ENCODE data around the gene MRPL18. TPM values are rescaled to one million over a fixed set of nuclear protein-coding genes. Genes with fewer than 3 reads are reported as not detected.
"Not testable (repeated sequence)": the region's sequence is repeated elsewhere in the genome, so short reads cannot be mapped to it uniquely, and the experiment has no call there.

Gene MRPL18
- total RNA-seq, 2 donors from 2014 or later = 95.2 to 97.4 TPM

DNA sequence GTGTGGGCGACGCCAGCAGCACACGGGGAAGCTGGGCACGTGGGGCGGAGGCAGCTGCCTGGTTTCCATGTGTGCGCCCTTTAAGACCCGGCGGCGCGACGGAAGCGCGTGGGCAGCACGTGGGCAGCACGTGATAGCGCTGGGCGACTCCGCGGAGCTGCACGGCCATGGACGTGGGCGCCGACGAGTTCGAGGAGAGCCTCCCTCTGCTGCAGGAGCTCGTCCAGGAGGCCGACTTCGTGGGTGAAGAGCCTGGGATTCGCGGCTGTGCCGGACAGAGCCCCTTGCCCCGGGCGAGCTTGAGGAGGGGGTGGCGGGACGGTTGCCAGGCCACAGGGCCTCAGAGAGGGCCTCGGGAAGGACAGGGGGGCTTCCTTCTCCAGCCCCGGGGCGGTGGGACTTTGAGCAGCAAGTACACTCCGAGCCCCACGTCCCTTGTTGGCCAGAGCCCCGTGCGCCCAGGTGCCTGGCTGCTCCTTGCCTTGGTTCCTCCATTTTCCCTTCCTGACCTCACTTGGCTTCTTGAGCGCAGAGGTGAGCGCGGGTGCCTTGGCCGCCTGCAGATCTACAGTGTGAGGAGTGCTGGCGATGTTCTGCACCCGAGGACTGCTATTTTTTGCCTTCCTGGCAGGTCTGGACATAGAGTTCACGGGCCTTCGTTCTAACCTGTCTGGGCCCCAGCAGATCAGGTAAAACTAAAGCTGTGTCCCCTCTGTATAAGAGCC is 10.0 kb downstream of the MRPL18 start, which contains the start of gene PNLDC1:
Gene PNLDC1 (plus strand): TSS at position 136 of the 725 bp plus-strand sequence. CDS start 32 bp downstream, at position 168.
- H3K36me3 Mint-ChIP-seq = peaks cover 0 to 12% of the 10 kb centered on the region in 2 donors

DNA sequence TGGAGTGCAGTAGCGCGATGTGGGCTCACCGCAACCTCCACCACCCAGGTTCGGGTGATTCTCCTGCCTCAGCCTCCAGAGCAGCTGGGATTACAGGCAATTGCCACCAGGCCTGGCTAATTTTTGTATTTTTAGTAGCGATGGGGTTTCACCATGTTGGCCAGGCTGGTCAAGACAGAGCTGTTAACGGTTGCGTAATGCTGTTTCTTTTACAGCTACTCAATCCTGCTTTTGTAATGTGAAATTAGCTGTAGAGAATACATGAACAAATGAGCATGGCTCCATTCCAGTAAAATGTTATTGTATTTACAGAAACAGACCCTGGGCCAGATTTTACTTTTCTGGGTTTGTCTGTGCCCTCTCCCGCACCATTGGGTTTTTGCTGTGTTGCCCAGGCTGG is 11.7 kb downstream of the MRPL18 start:
- Mint-ChIP-seq H3K9me3 (no peaks in the 10 kb centered on the region), H3K36me3 (peaks cover 0 to 12% of the 10 kb centered on the region in 2 donors), H3K27ac (no peak overlapping the region)
- DNase-seq (ENCODE audit: low spot score in 2 of 2) (no peak), ATAC-seq (no peak)

More for the DNA sequence above, 10.0 kb downstream of the MRPL18 start, which contains the start of gene PNLDC1:
- no peak for DNase-seq (ENCODE audit: low spot score in 2 of 2)
- Mint-ChIP-seq H3K9me3 (no peaks in the 10 kb centered on the region), H3K27ac (peak within 1 kb of the TSS in 1 of 2 donors; percentile 25)
- ATAC-seq = no peak

DNA sequence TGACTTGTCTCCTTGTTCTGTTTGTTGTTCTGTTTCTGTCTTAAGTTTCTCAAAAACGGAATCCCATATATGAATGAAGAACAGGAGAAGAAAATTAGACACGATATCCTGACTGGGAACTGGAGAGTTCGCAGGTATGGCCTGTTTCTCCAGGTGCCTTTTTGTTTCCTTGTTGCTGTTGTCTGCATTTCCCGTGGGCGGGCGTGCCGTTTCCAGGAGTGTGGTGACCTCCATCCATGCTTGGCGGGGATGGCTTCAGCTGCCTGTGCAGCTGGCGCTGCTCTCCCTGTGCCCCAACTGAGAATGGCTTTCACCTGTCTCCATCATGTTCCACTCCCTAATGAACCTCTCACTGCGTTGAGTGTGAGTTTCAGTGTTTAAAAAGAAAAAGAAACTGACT is 14.2 kb downstream of the MRPL18 start:
- DNase-seq (ENCODE audit: low spot score in 2 of 2) = no peak
- no peak for ATAC-seq
- H3K27ac Mint-ChIP-seq = peak overlapping the region in 1 of 2 donors; percentile 55
- H3K9me3 Mint-ChIP-seq = no peaks in the 10 kb centered on the region
- H3K36me3 Mint-ChIP-seq = no peaks in the 10 kb centered on the region

DNA sequence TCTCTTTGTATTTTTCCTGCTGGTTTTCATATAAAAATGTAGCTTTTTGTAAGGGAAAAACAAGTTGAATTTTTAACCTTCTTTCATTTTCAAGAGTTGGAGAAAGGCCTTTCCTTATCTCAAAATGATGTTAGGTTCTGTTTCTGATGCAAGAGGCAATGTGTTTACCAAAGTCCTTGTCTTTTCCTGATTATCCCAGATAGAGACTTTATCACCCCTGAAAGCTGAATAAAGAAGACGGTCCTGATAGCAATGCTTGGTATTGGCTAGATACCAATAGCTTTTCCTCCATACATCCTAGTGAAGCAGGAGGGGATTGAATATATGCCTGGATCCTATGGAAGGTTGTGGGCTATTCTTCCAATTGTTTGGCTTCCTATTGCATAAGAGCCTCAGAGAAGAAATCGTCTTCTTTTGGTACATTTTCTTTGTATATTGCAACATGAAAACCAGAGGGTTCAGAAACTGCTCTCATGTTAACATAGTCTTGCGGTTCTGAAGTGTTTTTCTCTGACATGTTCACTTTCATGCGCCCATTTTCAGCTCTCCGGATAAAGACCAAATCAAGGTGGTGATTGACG is 15.3 kb downstream of the MRPL18 start:
- DNase-seq (ENCODE audit: low spot score in 2 of 2) = no peak
- H3K36me3 Mint-ChIP-seq = no peaks in the 10 kb centered on the region
- H3K9me3 Mint-ChIP-seq = no peaks in the 10 kb centered on the region
- no peak overlapping the region for H3K27ac Mint-ChIP-seq
- no peak for ATAC-seq

DNA sequence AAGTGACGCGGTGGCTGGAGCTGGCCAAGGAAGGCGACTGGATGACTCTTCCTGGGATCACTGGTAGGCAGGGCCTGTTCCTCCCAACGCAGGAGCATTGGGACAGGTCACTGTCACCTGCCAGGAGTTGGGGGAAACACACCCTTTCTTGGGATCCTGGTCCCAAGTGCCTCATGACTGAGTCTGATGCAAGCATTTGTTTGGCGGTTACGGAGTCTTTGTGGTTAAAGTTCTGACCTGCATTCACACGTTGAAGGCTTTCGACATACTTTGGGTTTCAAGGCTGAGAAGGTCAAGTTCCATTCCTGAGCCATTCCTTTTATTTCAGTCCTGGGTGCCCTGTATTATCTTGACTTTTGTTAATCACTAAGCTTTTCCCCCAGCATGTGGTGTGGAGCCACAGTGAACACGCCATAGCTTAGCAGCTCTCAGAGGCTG is 15.8 kb downstream of the MRPL18 start:
- H3K36me3 Mint-ChIP-seq = no peaks in the 10 kb centered on the region
- H3K27ac Mint-ChIP-seq = no peak overlapping the region
- H3K9me3 Mint-ChIP-seq = no peaks in the 10 kb centered on the region
- ATAC-seq (no peak), DNase-seq (ENCODE audit: low spot score in 2 of 2) (no peak)

DNA sequence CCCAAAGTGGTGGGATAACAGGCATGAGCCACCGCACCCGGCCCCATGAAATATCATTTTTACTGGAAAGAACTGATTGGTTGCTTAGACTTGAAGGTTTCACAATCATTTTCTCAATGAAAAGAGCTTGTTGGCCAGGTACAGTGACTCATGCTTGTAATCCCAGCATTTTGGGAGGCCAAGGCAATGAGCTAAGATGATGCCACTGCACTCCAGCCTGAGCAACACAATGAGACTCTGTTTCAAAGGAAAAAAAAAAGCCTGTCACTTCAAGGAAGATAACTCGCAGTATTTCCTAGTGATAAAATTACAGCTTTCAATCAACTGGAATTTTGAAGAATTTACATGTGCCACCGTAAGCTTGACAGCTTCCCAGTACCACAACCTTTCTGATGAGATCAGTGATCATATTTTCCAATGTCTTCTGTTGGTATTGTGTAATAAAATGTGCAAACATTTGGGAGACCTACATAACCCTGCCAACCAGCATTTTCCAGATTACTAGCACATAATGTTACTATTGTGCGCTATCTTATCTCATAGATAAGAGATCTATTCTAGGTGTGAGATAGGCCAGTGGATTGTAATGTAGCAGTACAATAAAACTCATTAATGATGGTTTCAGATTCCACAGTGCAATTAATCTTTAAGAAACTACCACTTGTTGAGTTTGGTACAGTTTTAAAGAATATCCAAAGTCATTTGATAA is 17.0 kb downstream of the MRPL18 start:
- no peak overlapping the region for H3K27ac Mint-ChIP-seq
- no peaks in the 10 kb centered on the region for H3K36me3 Mint-ChIP-seq
- DNase-seq (ENCODE audit: low spot score in 2 of 2) (no peak), ATAC-seq (no peak)
- no peaks in the 10 kb centered on the region for H3K9me3 Mint-ChIP-seq

DNA sequence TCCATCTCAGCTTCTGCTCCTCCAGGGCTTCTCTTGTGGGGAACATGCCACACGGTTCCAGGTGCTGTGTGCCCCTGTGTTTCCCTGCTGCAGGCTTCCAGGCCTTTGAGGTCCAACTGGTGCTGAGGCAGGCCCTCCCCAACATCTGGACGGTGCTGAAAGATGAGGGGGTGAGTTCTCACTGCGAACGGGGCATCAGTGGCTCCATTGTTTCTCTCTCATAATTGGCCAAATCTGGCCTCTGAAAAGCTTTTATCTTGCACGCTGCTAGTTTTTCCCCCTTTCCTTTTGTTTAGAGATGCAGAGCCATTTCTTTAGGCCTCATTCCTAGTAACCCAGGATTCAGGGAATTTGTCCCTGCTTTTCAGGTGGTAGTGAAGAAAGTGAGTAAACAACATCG is 18.4 kb downstream of the MRPL18 start:
- DNase-seq (ENCODE audit: low spot score in 2 of 2) (no peak), ATAC-seq (no peak)
- Mint-ChIP-seq H3K27ac (peak overlapping the region in 1 of 2 donors; percentile 16), H3K9me3 (no peaks in the 10 kb centered on the region), H3K36me3 (no peaks in the 10 kb centered on the region)

DNA sequence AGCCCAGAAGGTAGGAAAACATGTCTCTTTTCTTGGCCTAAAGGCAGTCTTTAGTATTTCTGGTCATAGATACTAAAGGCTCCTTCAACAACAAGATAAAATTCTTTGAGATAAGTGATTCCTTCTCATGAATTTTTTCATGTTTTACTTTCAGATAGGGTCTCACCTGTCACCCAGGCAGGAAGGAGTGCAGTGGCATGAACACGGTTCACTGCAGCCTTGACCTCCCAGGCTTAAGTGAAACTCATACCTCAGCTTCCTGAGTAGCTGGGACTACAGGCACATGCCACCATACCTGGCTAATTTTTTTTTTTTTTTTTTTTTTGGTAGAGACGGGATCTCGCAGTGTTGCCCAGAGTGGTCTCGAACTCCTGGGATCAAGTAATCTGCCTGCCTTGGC is 18.9 kb downstream of the MRPL18 start:
- ATAC-seq = no peak
- H3K27ac Mint-ChIP-seq = no peak overlapping the region
- H3K36me3 Mint-ChIP-seq = no peaks in the 10 kb centered on the region
- no peak for DNase-seq (ENCODE audit: low spot score in 2 of 2)
- no peaks in the 10 kb centered on the region for H3K9me3 Mint-ChIP-seq

DNA sequence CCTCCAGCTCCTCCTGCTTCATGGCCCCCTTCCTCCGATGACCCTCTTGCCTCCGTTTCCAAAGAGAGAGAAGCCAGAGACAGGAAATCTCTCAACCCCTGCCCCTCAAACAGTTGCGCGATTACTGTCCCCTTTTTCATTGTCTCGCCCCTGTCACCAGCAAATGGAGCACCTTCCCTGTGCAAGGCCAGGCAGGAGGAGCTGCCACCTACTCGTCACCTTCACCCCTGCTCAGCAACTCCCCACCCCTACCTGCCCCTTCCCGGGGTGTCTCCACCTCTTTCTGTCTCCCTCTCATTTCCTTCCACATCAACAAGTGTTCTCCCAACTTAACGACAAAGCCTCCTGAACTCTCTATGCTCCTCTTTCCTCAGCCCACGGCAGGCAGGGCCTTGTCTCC is 23.5 kb downstream of the MRPL18 start:
- Mint-ChIP-seq H3K27ac (no peak overlapping the region), H3K36me3 (no peaks in the 10 kb centered on the region), H3K9me3 (no peaks in the 10 kb centered on the region)
- no peak for ATAC-seq
- DNase-seq (ENCODE audit: low spot score in 2 of 2) = no peak

DNA sequence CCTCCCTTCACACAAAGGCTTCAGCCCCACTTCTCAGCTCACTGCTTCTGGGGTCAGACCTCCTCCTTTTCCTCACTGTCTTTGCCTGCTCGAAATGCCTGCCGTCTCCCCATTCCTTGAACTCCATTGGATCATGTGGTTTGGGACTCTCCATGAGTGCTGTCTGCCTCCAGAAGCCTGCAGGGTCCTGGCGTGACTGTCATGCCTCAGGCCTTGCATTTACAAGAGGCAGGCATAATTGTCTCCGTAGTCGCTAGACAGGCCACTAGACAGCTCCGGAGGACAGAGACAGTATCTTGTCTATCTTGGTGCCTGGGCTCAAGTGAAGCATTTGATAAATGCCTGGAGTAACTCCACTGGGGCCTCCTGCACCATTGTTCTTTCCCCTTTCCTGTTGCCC is 25.1 kb downstream of the MRPL18 start:
- DNase-seq (ENCODE audit: low spot score in 2 of 2) (no peak), ATAC-seq (no peak)
- no peaks in the 10 kb centered on the region for H3K9me3 Mint-ChIP-seq
- no peaks in the 10 kb centered on the region for H3K36me3 Mint-ChIP-seq
- H3K27ac Mint-ChIP-seq = peak overlapping the region in 1 of 2 donors; percentile 61

DNA sequence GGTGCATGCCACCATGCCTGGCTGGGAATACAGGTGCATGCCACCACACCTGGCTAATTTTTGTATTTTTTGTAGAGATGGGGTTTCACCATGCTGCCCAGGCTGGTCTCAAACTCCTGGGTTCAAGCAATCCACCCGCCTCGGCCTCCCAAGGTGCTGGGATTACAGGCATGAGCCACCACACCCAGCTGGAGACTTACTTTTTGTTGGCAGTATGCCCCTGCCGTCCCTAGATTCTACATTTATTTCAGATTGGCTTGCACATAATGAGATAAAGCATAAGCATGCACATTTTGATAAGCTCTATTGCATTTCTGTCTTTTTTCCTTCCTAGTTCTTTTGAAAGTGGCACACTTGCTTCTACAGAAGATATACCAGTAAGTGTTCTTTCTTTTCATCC is 26.5 kb downstream of the MRPL18 start:
- H3K27ac Mint-ChIP-seq; H3K36me3 Mint-ChIP-seq; DNase-seq (ENCODE audit: low spot score in 2 of 2); H3K9me3 Mint-ChIP-seq; ATAC-seq: not testable (repeated sequence)

DNA sequence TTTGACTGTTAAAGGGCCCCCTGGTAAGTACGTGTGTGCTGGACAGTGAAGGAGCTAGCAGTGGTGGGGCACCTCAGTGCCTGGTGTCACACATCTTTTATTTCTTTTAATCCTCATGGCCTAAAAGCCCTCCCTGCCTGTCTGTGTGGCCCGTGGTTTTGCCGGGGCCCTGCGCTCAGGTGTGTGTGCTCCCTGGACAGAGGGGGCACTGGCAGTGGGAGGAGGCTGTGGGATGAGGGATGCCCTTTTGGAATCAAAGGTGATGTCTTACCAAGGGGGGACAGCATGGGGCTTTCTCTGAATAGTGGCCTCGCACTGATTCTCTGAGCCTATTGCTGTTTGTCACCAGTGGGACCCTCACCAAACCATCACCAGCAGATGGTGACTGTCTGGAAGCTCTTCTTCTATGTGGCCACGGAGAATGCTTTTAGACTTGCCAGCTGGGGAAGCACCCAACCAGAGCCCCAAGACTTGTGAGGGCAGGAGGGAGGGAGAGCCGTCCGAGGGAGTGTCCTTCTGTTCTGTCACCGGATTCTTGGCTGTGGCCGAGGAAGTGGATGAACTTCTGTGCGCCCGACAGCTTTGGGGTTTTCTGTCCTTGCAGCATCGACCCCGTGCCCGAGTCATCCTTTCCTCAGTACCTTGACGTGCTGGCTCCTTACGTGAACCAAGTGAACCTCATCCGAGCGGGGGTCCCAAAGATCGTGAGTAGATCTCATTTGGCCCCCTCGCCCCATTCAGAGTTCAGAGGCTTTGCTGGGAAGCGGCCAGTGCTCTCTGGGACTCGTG is 27.9 kb downstream of the MRPL18 start:
- ATAC-seq (no peak), DNase-seq (ENCODE audit: low spot score in 2 of 2) (no peak)
- no peaks in the 10 kb centered on the region for H3K9me3 Mint-ChIP-seq
- H3K27ac Mint-ChIP-seq = no peak overlapping the region
- no peaks in the 10 kb centered on the region for H3K36me3 Mint-ChIP-seq

DNA sequence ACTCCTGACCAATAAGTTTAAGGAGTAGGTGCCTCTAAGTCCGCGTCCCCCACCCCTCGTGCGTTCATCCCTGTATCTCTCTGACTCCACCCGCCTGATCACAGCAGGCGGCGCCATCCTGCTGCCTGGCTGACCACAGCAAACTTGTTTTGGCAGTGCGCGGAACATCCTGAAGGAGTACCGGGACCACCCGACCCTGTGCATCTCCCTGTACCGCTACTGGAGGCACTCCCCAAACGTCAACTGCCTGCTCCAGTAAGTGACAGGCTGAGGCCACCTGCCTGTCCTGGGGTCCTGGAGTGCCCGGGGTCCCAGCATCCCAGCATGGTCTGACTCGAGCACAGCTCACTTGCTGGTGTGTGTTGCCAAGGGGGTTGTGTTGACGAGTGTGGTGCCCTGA is 28.8 kb downstream of the MRPL18 start:
- DNase-seq (ENCODE audit: low spot score in 2 of 2) (no peak), ATAC-seq (no peak)
- H3K9me3 Mint-ChIP-seq = no peaks in the 10 kb centered on the region
- H3K36me3 Mint-ChIP-seq = no peaks in the 10 kb centered on the region
- peak overlapping the region in 1 of 2 donors; percentile 49 for H3K27ac Mint-ChIP-seq

DNA sequence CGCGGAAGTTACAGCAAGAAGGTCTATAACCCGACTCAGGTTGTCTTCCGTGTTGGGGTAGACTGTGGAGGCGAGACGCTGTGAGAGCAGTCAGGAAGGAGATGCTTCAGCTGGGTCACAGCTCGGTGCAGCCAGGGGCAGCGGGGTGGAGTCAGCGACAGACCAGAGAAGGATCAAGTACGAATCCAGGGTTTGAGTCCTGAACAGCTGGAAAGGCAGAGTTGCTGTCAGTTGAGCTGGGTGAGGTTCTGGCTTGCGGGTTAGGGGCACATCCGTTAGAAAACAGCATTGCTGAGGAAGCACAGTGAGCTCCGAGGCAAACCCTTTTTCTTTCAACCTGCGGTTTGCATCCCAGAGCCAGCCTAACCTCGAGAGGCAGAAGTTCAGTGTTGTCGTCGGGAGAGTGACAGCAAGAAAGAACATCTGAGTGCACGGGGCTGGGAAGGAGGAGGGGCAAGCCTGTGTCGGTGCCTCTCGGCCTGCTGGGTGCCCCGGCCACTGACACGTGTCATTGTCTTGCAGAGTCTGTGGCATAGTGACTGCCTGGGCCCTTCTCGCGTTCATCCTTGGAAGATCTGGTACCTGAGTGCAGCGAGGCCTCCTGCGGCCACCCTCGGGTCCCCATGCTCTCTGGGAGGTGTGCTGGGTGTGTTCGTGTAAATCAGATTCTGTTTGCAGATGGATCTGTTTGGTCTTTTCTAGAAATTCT is 29.8 kb downstream of the MRPL18 start:
- H3K9me3 Mint-ChIP-seq = no peaks in the 10 kb centered on the region
- H3K36me3 Mint-ChIP-seq = no peaks in the 10 kb centered on the region
- DNase-seq (ENCODE audit: low spot score in 2 of 2) (no peak), ATAC-seq (peak; percentile 76 to 90)
- peak overlapping the region; percentile 49 to 78 for H3K27ac Mint-ChIP-seq

DNA sequence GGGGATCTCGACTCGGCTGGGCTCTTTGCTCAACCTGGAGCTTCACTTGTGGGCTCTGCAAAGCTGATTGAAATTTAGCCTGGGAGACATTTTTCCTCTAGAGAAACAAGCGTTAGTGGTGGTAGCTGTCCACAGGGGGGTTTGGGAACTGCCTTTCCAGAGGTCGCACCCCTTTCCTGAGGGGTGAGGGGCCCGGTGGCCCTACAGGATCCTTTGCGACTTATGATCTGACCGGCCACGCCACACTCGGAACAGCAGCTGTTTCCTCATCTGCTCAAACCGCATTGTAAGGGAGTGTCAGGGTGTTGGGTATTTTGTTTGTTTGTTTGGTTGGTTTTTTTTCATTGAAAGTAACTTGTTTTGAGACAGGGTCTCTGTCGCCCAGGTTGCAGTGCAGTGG is 30.9 kb downstream of the MRPL18 start:
- H3K36me3 Mint-ChIP-seq = no peaks in the 10 kb centered on the region
- ATAC-seq = no peak
- no peaks in the 10 kb centered on the region for H3K9me3 Mint-ChIP-seq
- no peak overlapping the region for H3K27ac Mint-ChIP-seq
- no peak for DNase-seq (ENCODE audit: low spot score in 2 of 2)

DNA sequence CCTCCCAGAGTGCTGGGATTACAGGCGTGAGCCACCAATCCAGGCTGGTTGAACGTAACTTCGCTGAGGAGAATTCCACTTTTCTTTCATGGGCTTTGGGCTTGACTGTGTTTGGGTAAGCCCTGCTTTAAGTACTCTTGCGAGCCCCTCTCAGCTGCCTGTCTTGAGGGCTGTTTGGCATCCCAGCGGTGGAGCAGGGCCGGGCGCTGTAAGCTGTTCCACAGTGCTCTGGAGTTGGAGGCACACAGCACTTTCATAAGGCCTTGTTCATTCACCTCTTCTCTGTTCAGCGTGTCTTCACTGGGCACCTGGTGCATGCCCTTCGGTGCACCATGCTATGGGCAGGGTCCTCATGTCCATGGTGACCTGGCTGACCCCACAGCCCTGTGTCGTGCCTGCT is 31.5 kb downstream of the MRPL18 start:
- Mint-ChIP-seq H3K27ac (no peak overlapping the region), H3K9me3 (no peaks in the 10 kb centered on the region)
- DNase-seq (ENCODE audit: low spot score in 2 of 2) = no peak

More for the DNA sequence above, 31.5 kb downstream of the MRPL18 start:
- no peak for ATAC-seq
- no peaks in the 10 kb centered on the region for H3K36me3 Mint-ChIP-seq
